Lower lobe of right lung (tissue), 2 donors: ENCODE data around the gene RBM33. TPM values are rescaled to one million over a fixed set of nuclear protein-coding genes. Genes with fewer than 3 reads are reported as not detected.

Source experiments
- ATAC-seq, 2 donors: fragments of 200-7000 bp; cut with Tn5 transposase; one replicate each; pipeline ENCODE4 v1.9.1; 2020 to 2022; ENCODE audit warnings: mild to moderate bottlenecking in 2 of 2, moderate library complexity in 2 of 2
- DNase-seq: peaks from one replicate; pipeline ENCODE4 v3.0.0-alpha.2; 2020
- H3K27ac ChIP-seq: fragments of 200-600 bp; one replicate; pipeline ENCODE4 v1.8.0; 2022
- H3K27me3 ChIP-seq: fragments of 200-600 bp; one replicate; pipeline ENCODE4 v1.8.0; 2022; ENCODE audit warnings: low read depth
- H3K36me3 ChIP-seq: fragments of 200-600 bp; one replicate; pipeline ENCODE4 v1.8.0; 2022; ENCODE audit warnings: mild to moderate bottlenecking
- H3K4me1 ChIP-seq: fragments of 200-600 bp; one replicate; pipeline ENCODE4 v1.8.0; 2022
- H3K4me3 ChIP-seq: fragments of 200-600 bp; one replicate; pipeline ENCODE4 v1.8.0; 2022; ENCODE audit warnings: mild to moderate bottlenecking
- H3K9me3 ChIP-seq: fragments of 200-600 bp; one replicate; pipeline ENCODE4 v1.8.0; 2022
- CTCF ChIP-seq: fragments of 200-600 bp; IDR thresholded peaks from one replicate; pipeline ENCODE4 v1.8.0; 2022; ENCODE audit warnings: antibody characterized with exemption, mild to moderate bottlenecking
- intact Hi-C: fragments of 100-400 bp; cut with DNase I; formaldehyde crosslinking; loops from one replicate; pipeline ENCODE4 v1.11.0; 2022
- total RNA-seq: library from RNA; stranded (reverse); fragmentation: NEBNext Ultra II Directional; extraction: Animal tissue kit (Norgen Biotek cat#: 25700); gene quantifications from one replicate; pipeline ENCODE4 v1.2.1, GENCODE V29; 2021
- donor health status: DM: no; HTN: yes; CAD: no; lungs with severe emphysema.

The RBM33 gene
- total RNA-seq, 1 donor from 2014 or later, result 67.2 TPM

GRCh38 chr7:155640629-155641028 lies 3.8 kb upstream of the RBM33 start:
- intact Hi-C loops, result no loop called here
- no peak for TF ChIP-seq CTCF
- no peaks in the 10 kb centered on the region for H3K27me3 ChIP-seq
- H3K36me3 ChIP-seq, result peaks cover 8% of the 10 kb centered on the region
- no peak for DNase-seq
- no peak for ATAC-seq
- H3K4me3 ChIP-seq, result no peak overlapping the region
- peaks cover 15% of the 10 kb centered on the region for H3K4me1 ChIP-seq
- peaks cover 7% of the 10 kb centered on the region for H3K9me3 ChIP-seq
- H3K27ac ChIP-seq, result no peak overlapping the region

GRCh38 chr7:155643804-155644177 lies 670 bp upstream of the RBM33 start:
- no peak for ATAC-seq
- H3K27ac ChIP-seq, result peak overlapping the region; percentile 98
- H3K9me3 ChIP-seq, result peaks cover 5% of the 10 kb centered on the region
- peak overlapping the region; percentile 99 for H3K4me3 ChIP-seq
- intact Hi-C loops, result no loop called here
- peaks cover 17% of the 10 kb centered on the region for H3K36me3 ChIP-seq
- no peak for DNase-seq
- H3K4me1 ChIP-seq, result peaks cover 34% of the 10 kb centered on the region
- H3K27me3 ChIP-seq, result no peaks in the 10 kb centered on the region
- no peak for TF ChIP-seq CTCF

- Histone ChIP-seq H3K4me3 (peak overlapping the region; percentile 99), H3K9me3 (peaks cover 14% of the 10 kb centered on the region), H3K27ac (peak overlapping the region; percentile 98), H3K4me1 (peaks cover 34% of the 10 kb centered on the region), H3K36me3 (peaks cover 17% of the 10 kb centered on the region), H3K27me3 (no peaks in the 10 kb centered on the region)
- TF ChIP-seq CTCF, result no peak
- intact Hi-C loops, result no loop called here
- DNase-seq (peak; percentile 59), ATAC-seq (peak; percentile 72 to 74)
These were observed 579 bp downstream of the RBM33 start for GRCh38 chr7:155644971-155645509.

GRCh38 chr7:155645662-155646061 lies 1.2 kb downstream of the RBM33 start:
- H3K27me3 ChIP-seq, result no peaks in the 10 kb centered on the region
- peaks cover 34% of the 10 kb centered on the region for H3K4me1 ChIP-seq
- no peak for DNase-seq
- no peak for TF ChIP-seq CTCF
- H3K9me3 ChIP-seq, result peaks cover 14% of the 10 kb centered on the region
- peak overlapping the region; percentile 99 for H3K4me3 ChIP-seq
- no peak for ATAC-seq
- peaks cover 17% of the 10 kb centered on the region for H3K36me3 ChIP-seq
- peak overlapping the region; percentile 98 for H3K27ac ChIP-seq
- intact Hi-C loops, result no loop called here

- no peak for DNase-seq
- peaks cover 34% of the 10 kb centered on the region for H3K4me1 ChIP-seq
- ATAC-seq, result no peak
- no peak for TF ChIP-seq CTCF
- no peaks in the 10 kb centered on the region for H3K27me3 ChIP-seq
- no peak overlapping the region for H3K27ac ChIP-seq
- intact Hi-C loops, result no loop called here
- H3K4me3 ChIP-seq, result peak overlapping the region; percentile 99
- H3K9me3 ChIP-seq, result peaks cover 14% of the 10 kb centered on the region
- peaks cover 17% of the 10 kb centered on the region for H3K36me3 ChIP-seq
These were observed 2.2 kb downstream of the RBM33 start for GRCh38 chr7:155646669-155647068.
